ENCODE results near the gene HOXB2. TPM values are rescaled to one million over a fixed set of nuclear protein-coding genes. Genes with fewer than 3 reads are reported as not detected.

HOXB2 gene
- total RNA-seq, 1 donor from 2014 or later = 35.6 TPM

- Mint-ChIP-seq H3K4me1 (ENCODE audit: unreplicated experiment) (peaks cover 53% of the 10 kb centered on the region), H3K27ac (peak overlapping the region; percentile 97), H3K36me3 (peaks cover 42% of the 10 kb centered on the region), H3K27me3 (peaks cover 90% of the 10 kb centered on the region), H3K4me3 (peak overlapping the region; percentile 91), H3K9me3 (no peaks in the 10 kb centered on the region)
- no peak for DNase-seq (ENCODE audit: extremely low spot score, unreplicated experiment)
- TF ChIP-seq CTCF (conservative IDR thresholded peaks at IDR 0.05) = no peak
Measured at GRCh38 chr17:48582750-48583069, 37.8 kb upstream of the HOXB2 start.

GRCh38 chr17:48579760-48580554 is 35.0 kb upstream of the HOXB2 start:
- no peaks in the 10 kb centered on the region for H3K9me3 Mint-ChIP-seq
- peak overlapping the region; percentile 91 for H3K4me3 Mint-ChIP-seq
- H3K27ac Mint-ChIP-seq = peak overlapping the region; percentile 97
- peaks cover 19% of the 10 kb centered on the region for H3K36me3 Mint-ChIP-seq
- H3K4me1 Mint-ChIP-seq (ENCODE audit: unreplicated experiment) = peaks cover 42% of the 10 kb centered on the region
- DNase-seq (ENCODE audit: extremely low spot score, unreplicated experiment) = no peak
- TF ChIP-seq CTCF (conservative IDR thresholded peaks at IDR 0.05) = no peak
- peaks cover 76% of the 10 kb centered on the region for H3K27me3 Mint-ChIP-seq

- no peak for TF ChIP-seq CTCF (conservative IDR thresholded peaks at IDR 0.05)
- DNase-seq (ENCODE audit: extremely low spot score, unreplicated experiment) = no peak
- Mint-ChIP-seq H3K27ac (peak overlapping the region; percentile 97), H3K4me3 (peak overlapping the region; percentile 91), H3K4me1 (ENCODE audit: unreplicated experiment) (peaks cover 37% of the 10 kb centered on the region), H3K9me3 (no peaks in the 10 kb centered on the region), H3K27me3 (peaks cover 76% of the 10 kb centered on the region), H3K36me3 (peaks cover 18% of the 10 kb centered on the region)
Measured at GRCh38 chr17:48579471-48579759, 34.5 kb upstream of the HOXB2 start.

GRCh38 chr17:48578616-48579470 is 33.9 kb upstream of the HOXB2 start:
- no peak for TF ChIP-seq CTCF (conservative IDR thresholded peaks at IDR 0.05)
- Mint-ChIP-seq H3K27ac (peak overlapping the region; percentile 97), H3K9me3 (no peaks in the 10 kb centered on the region), H3K36me3 (peaks cover 14% of the 10 kb centered on the region), H3K27me3 (peaks cover 74% of the 10 kb centered on the region), H3K4me1 (ENCODE audit: unreplicated experiment) (peaks cover 37% of the 10 kb centered on the region), H3K4me3 (peak overlapping the region; percentile 91)
- DNase-seq (ENCODE audit: extremely low spot score, unreplicated experiment) = no peak

GRCh38 chr17:48577946-48578615 is 33.2 kb upstream of the HOXB2 start, which contains the start of gene HOXB4:
TSS of gene HOXB4 (minus strand) at chr17:48578350. CDS start at chr17:48578319, 31 bp downstream.
- H3K27ac Mint-ChIP-seq = peak within 1 kb of the TSS; percentile 97
- no peak for DNase-seq (ENCODE audit: extremely low spot score, unreplicated experiment)
- no peaks in the 10 kb centered on the region for H3K9me3 Mint-ChIP-seq
- no peak for TF ChIP-seq CTCF (conservative IDR thresholded peaks at IDR 0.05)
- peak within 1 kb of the TSS; percentile 91 for H3K4me3 Mint-ChIP-seq
- H3K36me3 Mint-ChIP-seq = peaks cover 18% of the 10 kb centered on the region
- peaks cover 72% of the 10 kb centered on the region for H3K27me3 Mint-ChIP-seq
- H3K4me1 Mint-ChIP-seq (ENCODE audit: unreplicated experiment) = peaks cover 39% of the 10 kb centered on the region

Measured in type B pancreatic cell (in vitro differentiated cells).